ENCODE measurements around the gene NUDT16L1. TPM values are rescaled to one million over a fixed set of nuclear protein-coding genes. Genes with fewer than 3 reads are reported as not detected.
A peak's percentile ranks its signal among the peaks of the same experiment; 100 is the strongest.
"Not testable (repeated sequence)": the region's sequence is repeated elsewhere in the genome, so short reads cannot be mapped to it uniquely, and the experiment has no call there.

NUDT16L1 gene
- total and polyA plus RNA-seq, 4 donors: 30.6 to 61.8 (median 50.3) TPM

- 96% methylated on average over 13 of the region's 15 CpGs for WGBS (ENCODE audit: insufficient coverage)
- Histone ChIP-seq H3K27ac (ENCODE audit: low read depth, low read length) (no peak overlapping the region), H3K27me3 (ENCODE audit: control insufficient read depth, insufficient read depth, low read length) (no peaks in the 10 kb centered on the region), H3K9me3 (ENCODE audit: control insufficient read depth, insufficient read depth, low read length) (no peaks in the 10 kb centered on the region), H3K4me1 (ENCODE audit: control insufficient read depth, insufficient read depth, low read length) (peaks cover 6% of the 10 kb centered on the region), H3K4me3 (ENCODE audit: low read depth, low read length) (no peak overlapping the region), H3K36me3 (ENCODE audit: control insufficient read depth, insufficient read depth, low read length) (peaks cover 44% of the 10 kb centered on the region)
- DNase-seq (ENCODE audit: low read depth in 4 of 6, low spot score in 6 of 6): no peak
These were observed 36.5 kb downstream of the NUDT16L1 start for GRCh38 chr16:4729876-4730275.

- Histone ChIP-seq H3K4me3 (ENCODE audit: low read depth, low read length) (peak overlapping the region; percentile 80), H3K27me3 (ENCODE audit: control insufficient read depth, insufficient read depth, low read length) (no peaks in the 10 kb centered on the region), H3K27ac (ENCODE audit: low read depth, low read length) (no peak overlapping the region), H3K4me1 (ENCODE audit: control insufficient read depth, insufficient read depth, low read length) (peaks cover 17% of the 10 kb centered on the region), H3K9me3 (ENCODE audit: control insufficient read depth, insufficient read depth, low read length) (no peaks in the 10 kb centered on the region), H3K36me3 (ENCODE audit: control insufficient read depth, insufficient read depth, low read length) (peaks cover 20% of the 10 kb centered on the region)
- DNase-seq (ENCODE audit: low read depth in 4 of 6, low spot score in 6 of 6): peak in 1 of 6 donors; percentile 2
- 23% methylated on average over 5 of the region's 17 CpGs for WGBS (ENCODE audit: insufficient coverage)
These were observed 39.9 kb downstream of the NUDT16L1 start for GRCh38 chr16:4733211-4733742.

GRCh38 chr16:4733747-4734062 lies 40.3 kb downstream of the NUDT16L1 start:
- Histone ChIP-seq H3K27me3 (ENCODE audit: control insufficient read depth, insufficient read depth, low read length) (no peaks in the 10 kb centered on the region), H3K27ac (ENCODE audit: low read depth, low read length) (peak overlapping the region; percentile 80), H3K36me3 (ENCODE audit: control insufficient read depth, insufficient read depth, low read length) (peaks cover 15% of the 10 kb centered on the region), H3K4me1 (ENCODE audit: control insufficient read depth, insufficient read depth, low read length) (peaks cover 17% of the 10 kb centered on the region), H3K9me3 (ENCODE audit: control insufficient read depth, insufficient read depth, low read length) (no peaks in the 10 kb centered on the region), H3K4me3 (ENCODE audit: low read depth, low read length) (peak overlapping the region; percentile 80)
- no peak for DNase-seq (ENCODE audit: low read depth in 4 of 6, low spot score in 6 of 6)
- 0% methylated on average over 18 of the region's 19 CpGs for WGBS (ENCODE audit: insufficient coverage)

GRCh38 chr16:4734063-4734729 lies 40.8 kb downstream of the NUDT16L1 start, which contains the start of the genes ANKS3 and DNAAF8:
Gene ANKS3, minus strand, starts transcription at chr16:4734271. Its CDS starts 4,122 bp downstream, at chr16:4730149.
Gene DNAAF8, plus strand, starts transcription at chr16:4734537. Its CDS starts 1,978 bp downstream, at chr16:4736515.
- H3K9me3 ChIP-seq (ENCODE audit: control insufficient read depth, insufficient read depth, low read length): no peaks in the 10 kb centered on the region
- no peaks in the 10 kb centered on the region for H3K27me3 ChIP-seq (ENCODE audit: control insufficient read depth, insufficient read depth, low read length)
- WGBS (ENCODE audit: insufficient coverage): 0% methylated on average over 70 of the region's 70 CpGs
- peaks cover 17% of the 10 kb centered on the region for H3K4me1 ChIP-seq (ENCODE audit: control insufficient read depth, insufficient read depth, low read length)
- H3K27ac ChIP-seq (ENCODE audit: low read depth, low read length): peak within 1 kb of the TSS; percentile 80
- peak within 1 kb of the TSS; percentile 80 for H3K4me3 ChIP-seq (ENCODE audit: low read depth, low read length)
- peaks cover 10% of the 10 kb centered on the region for H3K36me3 ChIP-seq (ENCODE audit: control insufficient read depth, insufficient read depth, low read length)
- peak; percentile 81 to 97 (median 89) for DNase-seq (ENCODE audit: low read depth in 4 of 6, low spot score in 6 of 6)

GRCh38 chr16:4734730-4735535 lies 41.6 kb downstream of the NUDT16L1 start:
- peak; percentile 49 to 96 (median 79) for DNase-seq (ENCODE audit: low read depth in 4 of 6, low spot score in 6 of 6)
- peak overlapping the region; percentile 80 for H3K4me3 ChIP-seq (ENCODE audit: low read depth, low read length)
- peak overlapping the region; percentile 80 for H3K27ac ChIP-seq (ENCODE audit: low read depth, low read length)
- no peaks in the 10 kb centered on the region for H3K9me3 ChIP-seq (ENCODE audit: control insufficient read depth, insufficient read depth, low read length)
- WGBS (ENCODE audit: insufficient coverage): 5% methylated on average over 37 of the region's 38 CpGs
- peaks cover 17% of the 10 kb centered on the region for H3K4me1 ChIP-seq (ENCODE audit: control insufficient read depth, insufficient read depth, low read length)
- no peaks in the 10 kb centered on the region for H3K27me3 ChIP-seq (ENCODE audit: control insufficient read depth, insufficient read depth, low read length)
- H3K36me3 ChIP-seq (ENCODE audit: control insufficient read depth, insufficient read depth, low read length): peaks cover 8% of the 10 kb centered on the region

- peaks cover 10% of the 10 kb centered on the region for H3K36me3 ChIP-seq (ENCODE audit: control insufficient read depth, insufficient read depth, low read length)
- no peak overlapping the region for H3K27ac ChIP-seq (ENCODE audit: low read depth, low read length)
- no peak for DNase-seq (ENCODE audit: low read depth in 4 of 6, low spot score in 6 of 6)
- no peaks in the 10 kb centered on the region for H3K9me3 ChIP-seq (ENCODE audit: control insufficient read depth, insufficient read depth, low read length)
- no peak overlapping the region for H3K4me3 ChIP-seq (ENCODE audit: low read depth, low read length)
- no peaks in the 10 kb centered on the region for H3K27me3 ChIP-seq (ENCODE audit: control insufficient read depth, insufficient read depth, low read length)
- peaks cover 17% of the 10 kb centered on the region for H3K4me1 ChIP-seq (ENCODE audit: control insufficient read depth, insufficient read depth, low read length)
- 85% methylated on average over 3 of the region's 4 CpGs for WGBS (ENCODE audit: insufficient coverage)
These were observed 43.2 kb downstream of the NUDT16L1 start for GRCh38 chr16:4736546-4736945.

- H3K9me3 ChIP-seq (ENCODE audit: control insufficient read depth, insufficient read depth, low read length): no peaks in the 10 kb centered on the region
- no peak for DNase-seq (ENCODE audit: low read depth in 4 of 6, low spot score in 6 of 6)
- WGBS (ENCODE audit: insufficient coverage): 78% methylated on average over 10 of the region's 15 CpGs
These were observed 44.2 kb downstream of the NUDT16L1 start for GRCh38 chr16:4737545-4737944.

GRCh38 chr16:4738370-4738769 lies 45.0 kb downstream of the NUDT16L1 start:
- H3K27ac ChIP-seq (ENCODE audit: low read depth, low read length); DNase-seq (ENCODE audit: low read depth in 4 of 6, low spot score in 6 of 6); H3K36me3 ChIP-seq (ENCODE audit: control insufficient read depth, insufficient read depth, low read length); H3K4me3 ChIP-seq (ENCODE audit: low read depth, low read length); H3K9me3 ChIP-seq (ENCODE audit: control insufficient read depth, insufficient read depth, low read length); H3K27me3 ChIP-seq (ENCODE audit: control insufficient read depth, insufficient read depth, low read length): not testable (repeated sequence)
- WGBS (ENCODE audit: insufficient coverage): 84% methylated on average over 4 of the region's 5 CpGs
- peaks cover 18% of the 10 kb centered on the region for H3K4me1 ChIP-seq (ENCODE audit: control insufficient read depth, insufficient read depth, low read length)

More at GRCh38 chr16:4737545-4737944, 44.2 kb downstream of the NUDT16L1 start:
- Histone ChIP-seq H3K4me1 (ENCODE audit: control insufficient read depth, insufficient read depth, low read length) (peaks cover 17% of the 10 kb centered on the region), H3K27me3 (ENCODE audit: control insufficient read depth, insufficient read depth, low read length) (no peaks in the 10 kb centered on the region), H3K4me3 (ENCODE audit: low read depth, low read length) (no peak overlapping the region), H3K27ac (ENCODE audit: low read depth, low read length) (no peak overlapping the region), H3K36me3 (ENCODE audit: control insufficient read depth, insufficient read depth, low read length) (peaks cover 5% of the 10 kb centered on the region)

- DNase-seq (ENCODE audit: low read depth in 4 of 6, low spot score in 6 of 6): no peak
- Histone ChIP-seq H3K4me1 (ENCODE audit: control insufficient read depth, insufficient read depth, low read length) (peaks cover 17% of the 10 kb centered on the region), H3K9me3 (ENCODE audit: control insufficient read depth, insufficient read depth, low read length) (no peaks in the 10 kb centered on the region), H3K4me3 (ENCODE audit: low read depth, low read length) (no peak overlapping the region), H3K36me3 (ENCODE audit: control insufficient read depth, insufficient read depth, low read length) (peaks cover 29% of the 10 kb centered on the region), H3K27ac (ENCODE audit: low read depth, low read length) (no peak overlapping the region), H3K27me3 (ENCODE audit: control insufficient read depth, insufficient read depth, low read length) (no peaks in the 10 kb centered on the region)
- WGBS (ENCODE audit: insufficient coverage): 48% methylated on average over 7 of the region's 14 CpGs
These were observed 50.0 kb downstream of the NUDT16L1 start for GRCh38 chr16:4743226-4743878.
